ENCODE results near the gene TRIO.
A peak's percentile ranks its signal among the peaks of the same experiment; 100 is the strongest.
"Not testable (repeated sequence)": the region's sequence is repeated elsewhere in the genome, so short reads cannot be mapped to it uniquely, and the experiment has no call there.

TRIO gene

GRCh38 chr5:14191325-14191724 is 48.2 kb downstream of the TRIO start:
- no peak for DNase-seq
- intact Hi-C loops (cut with DNase I), result no loop called here

- intact Hi-C loops (cut with DNase I), result no loop called here
These were observed 50.4 kb downstream of the TRIO start for GRCh38 chr5:14193496-14193895.

GRCh38 chr5:14195588-14195987 is 52.4 kb downstream of the TRIO start:
- DNase-seq, result no peak
- intact Hi-C loops (cut with DNase I), result no loop called here

More at GRCh38 chr5:14193496-14193895, 50.4 kb downstream of the TRIO start:
- DNase-seq, result no peak

- intact Hi-C loops (cut with DNase I), result no loop called here
- DNase-seq, result no peak
These were observed 53.9 kb downstream of the TRIO start for GRCh38 chr5:14197056-14197455.

GRCh38 chr5:14199902-14200301 is 56.8 kb downstream of the TRIO start:
- no peak for DNase-seq
- intact Hi-C loops (cut with DNase I), result no loop called here

- no peak for DNase-seq
- intact Hi-C loops (cut with DNase I), result no loop called here
These were observed 57.3 kb downstream of the TRIO start for GRCh38 chr5:14200312-14200990.

GRCh38 chr5:14201325-14202045 is 58.3 kb downstream of the TRIO start:
- intact Hi-C loops (cut with DNase I), result no loop called here
- no peak for DNase-seq

GRCh38 chr5:14202462-14202861 is 59.3 kb downstream of the TRIO start:
- intact Hi-C loops (cut with DNase I), result no loop called here
- no peak for DNase-seq

- intact Hi-C loops (cut with DNase I), result no loop called here
- no peak for DNase-seq
These were observed 61.0 kb downstream of the TRIO start for GRCh38 chr5:14204011-14204670.

GRCh38 chr5:14204785-14205321 is 61.7 kb downstream of the TRIO start:
- intact Hi-C loops (cut with DNase I), result no loop called here

GRCh38 chr5:14206028-14206725 is 63.0 kb downstream of the TRIO start:
- no peak for DNase-seq
- intact Hi-C loops (cut with DNase I), result no loop called here

More at GRCh38 chr5:14204785-14205321, 61.7 kb downstream of the TRIO start:
- peak in 11 of 42 donors; percentile 16 to 57 (median 25) for DNase-seq

GRCh38 chr5:14207428-14207827 is 64.3 kb downstream of the TRIO start:
- intact Hi-C loops (cut with DNase I); DNase-seq: not testable (repeated sequence)

GRCh38 chr5:14208071-14209021 is 65.2 kb downstream of the TRIO start:
- intact Hi-C loops (cut with DNase I), result no loop called here
- DNase-seq, result no peak

- intact Hi-C loops (cut with DNase I), result no loop called here
- no peak for DNase-seq
These were observed 66.2 kb downstream of the TRIO start for GRCh38 chr5:14209222-14209822.

GRCh38 chr5:14209836-14210235 is 66.7 kb downstream of the TRIO start:
- DNase-seq, result no peak
- intact Hi-C loops (cut with DNase I), result no loop called here

GRCh38 chr5:14210729-14211128 is 67.6 kb downstream of the TRIO start:
- intact Hi-C loops (cut with DNase I), result no loop called here

GRCh38 chr5:14211818-14212803 is 69.0 kb downstream of the TRIO start:
- no peak for DNase-seq
- intact Hi-C loops (cut with DNase I), result no loop called here

More at GRCh38 chr5:14210729-14211128, 67.6 kb downstream of the TRIO start:
- no peak for DNase-seq
